ENCODE data around the gene SLC35F3.

GRCh38 chr1:234120327-234120944 lies 216.0 kb downstream of the SLC35F3 start:
- TF ChIP-seq CTCF (IDR thresholded peaks at IDR 0.05) (no peak), STAT6 (CRISPR knock-in tag; conservative IDR thresholded peaks at IDR 0.05; ENCODE audit: low read depth) (no peak), MYBL2 (CRISPR knock-in tag; IDR thresholded peaks at IDR 0.05) (no peak), JAZF1 (CRISPR knock-in tag; IDR thresholded peaks at IDR 0.05) (no peak), IRF2 (CRISPR knock-in tag; IDR thresholded peaks at IDR 0.05; ENCODE audit: borderline replicate concordance, low read depth) (no peak)
- TF ChIP-seq, protein P1, sequence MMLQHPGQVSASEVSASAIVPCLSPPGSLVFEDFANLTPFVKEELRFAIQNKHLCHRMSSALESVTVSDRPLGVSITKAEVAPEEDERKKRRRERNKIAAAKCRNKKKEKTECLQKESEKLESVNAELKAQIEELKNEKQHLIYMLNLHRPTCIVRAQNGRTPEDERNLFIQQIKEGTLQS (CRISPR knock-in tag; conservative IDR thresholded peaks at IDR 0.05) = no peak
- TF ChIP-seq, protein P2, sequence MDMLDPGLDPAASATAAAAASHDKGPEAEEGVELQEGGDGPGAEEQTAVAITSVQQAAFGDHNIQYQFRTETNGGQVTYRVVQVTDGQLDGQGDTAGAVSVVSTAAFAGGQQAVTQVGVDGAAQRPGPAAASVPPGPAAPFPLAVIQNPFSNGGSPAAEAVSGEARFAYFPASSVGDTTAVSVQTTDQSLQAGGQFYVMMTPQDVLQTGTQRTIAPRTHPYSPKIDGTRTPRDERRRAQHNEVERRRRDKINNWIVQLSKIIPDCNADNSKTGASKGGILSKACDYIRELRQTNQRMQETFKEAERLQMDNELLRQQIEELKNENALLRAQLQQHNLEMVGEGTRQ (CRISPR knock-in tag; IDR thresholded peaks at IDR 0.05) = no peak
- TF ChIP-seq, protein P3, sequence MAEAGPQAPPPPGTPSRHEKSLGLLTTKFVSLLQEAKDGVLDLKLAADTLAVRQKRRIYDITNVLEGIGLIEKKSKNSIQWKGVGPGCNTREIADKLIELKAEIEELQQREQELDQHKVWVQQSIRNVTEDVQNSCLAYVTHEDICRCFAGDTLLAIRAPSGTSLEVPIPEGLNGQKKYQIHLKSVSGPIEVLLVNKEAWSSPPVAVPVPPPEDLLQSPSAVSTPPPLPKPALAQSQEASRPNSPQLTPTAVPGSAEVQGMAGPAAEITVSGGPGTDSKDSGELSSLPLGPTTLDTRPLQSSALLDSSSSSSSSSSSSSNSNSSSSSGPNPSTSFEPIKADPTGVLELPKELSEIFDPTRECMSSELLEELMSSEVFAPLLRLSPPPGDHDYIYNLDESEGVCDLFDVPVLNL (CRISPR knock-in tag; IDR thresholded peaks at IDR 0.05; ENCODE audit: borderline replicate concordance, low read depth) = no peak
